Neuronal stem cell (in vitro differentiated cells): ENCODE measurements around the gene SLC39A11.

Experiments
- DNase-seq: peaks from one replicate; pipeline ENCODE4 v3.0.0-alpha.2; 2013; ENCODE audit warnings: low spot score
- H2AFZ ChIP-seq: one replicate; pipeline ENCODE4 v1.6.1; 2013; ENCODE audit warnings: mild to moderate bottlenecking, low read length, inconsistent platforms
- H2AK5ac ChIP-seq: 2 replicates; pipeline ENCODE4 v1.6.1; 2013; ENCODE audit warnings: low read depth, mild to moderate bottlenecking, inconsistent platforms, low read length, moderate library complexity, mixed read lengths
- H2BK120ac ChIP-seq: 2 replicates; pipeline ENCODE4 v1.6.1; 2013; ENCODE audit warnings: low read depth, mild to moderate bottlenecking, inconsistent platforms, low read length, moderate library complexity, mixed read lengths
- H2BK12ac ChIP-seq: one replicate; pipeline ENCODE4 v1.6.1; 2013; ENCODE audit warnings: low read length, inconsistent platforms
- H2BK15ac ChIP-seq: 2 replicates; pipeline ENCODE4 v1.6.1; 2013; ENCODE audit warnings: mild to moderate bottlenecking, low read length, inconsistent platforms, mixed read lengths
- H2BK5ac ChIP-seq: one replicate; pipeline ENCODE4 v1.6.1; 2013; ENCODE audit warnings: inconsistent platforms, mild to moderate bottlenecking, low read length, moderate library complexity
- H3K14ac ChIP-seq: one replicate; pipeline ENCODE4 v1.6.1; 2013; ENCODE audit warnings: low read length, inconsistent platforms
- H3K18ac ChIP-seq: 2 replicates; pipeline ENCODE4 v1.6.1; 2013; ENCODE audit warnings: low read length, inconsistent platforms
- H3K23ac ChIP-seq: 2 replicates; pipeline ENCODE4 v1.6.1; 2013; ENCODE audit warnings: low read depth, mild to moderate bottlenecking, mixed read lengths, low read length, inconsistent platforms; ENCODE audit not compliant: poor library complexity
- H3K27ac ChIP-seq: replicated peaks from 3 replicates; pipeline ENCODE4 v1.5.1; 2013; ENCODE audit warnings: low read length, inconsistent platforms
- H3K27me3 ChIP-seq, 3 experiments: 2 replicates each; pipeline ENCODE4 v1.6.1; 2013; ENCODE audit warnings: low read length in 3 of 3, mild to moderate bottlenecking in 2 of 3, inconsistent platforms in 1 of 3, low read depth in 1 of 3, mixed read lengths in 1 of 3, moderate library complexity in 1 of 3; ENCODE audit not compliant: control insufficient read depth in 3 of 3, insufficient read depth in 3 of 3
- H3K36me3 ChIP-seq, 2 donors: replicated peaks in 1 of 2; 2 replicates each; pipeline ENCODE4 v1.6.1; 2013; ENCODE audit warnings: low read length in 2 of 2; ENCODE audit not compliant: control insufficient read depth in 2 of 2, insufficient read depth in 2 of 2
- H3K4ac ChIP-seq: 2 replicates; pipeline ENCODE4 v1.6.1; 2013; ENCODE audit warnings: inconsistent platforms, mild to moderate bottlenecking, low read length, moderate library complexity
- H3K4me1 ChIP-seq, 2 donors: 1 replicate in 1 of 2; 2 replicates in 1 of 2; pipeline ENCODE4 v1.6.1; 2013; ENCODE audit warnings: low read length in 2 of 2, low read depth in 1 of 2; ENCODE audit not compliant: control insufficient read depth in 2 of 2, insufficient read depth in 1 of 2
- H3K4me2 ChIP-seq: one replicate; pipeline ENCODE4 v1.6.1; 2013; ENCODE audit warnings: mild to moderate bottlenecking, low read length, inconsistent platforms; ENCODE audit not compliant: insufficient read depth, poor library complexity, severe bottlenecking
- H3K4me3 ChIP-seq, 2 donors: 2 replicates each; pipeline ENCODE4 v1.5.1; 2013; ENCODE audit warnings: low read length in 2 of 2, mild to moderate bottlenecking in 2 of 2, inconsistent platforms in 1 of 2, moderate library complexity in 1 of 2
- H3K79me1 ChIP-seq: one replicate; pipeline ENCODE4 v1.6.1; 2013; ENCODE audit warnings: low read depth, mild to moderate bottlenecking, inconsistent platforms, low read length, moderate library complexity
- H3K9ac ChIP-seq: one replicate; pipeline ENCODE4 v1.6.1; 2013; ENCODE audit warnings: mild to moderate bottlenecking, low read depth, low read length, inconsistent platforms; ENCODE audit not compliant: poor library complexity
- H3K9me3 ChIP-seq, 2 donors: replicated peaks in 1 of 2; 2 replicates each; pipeline versions ENCODE3 to v1.6.1; 2013; ENCODE audit warnings: low read length in 2 of 2, mild to moderate bottlenecking in 2 of 2, inconsistent platforms in 1 of 2, low read depth in 1 of 2, mixed read lengths in 1 of 2, moderate library complexity in 1 of 2; ENCODE audit not compliant: control insufficient read depth in 2 of 2, insufficient read depth in 1 of 2
- H4K8ac ChIP-seq: one replicate; pipeline ENCODE4 v1.6.1; 2013; ENCODE audit warnings: low read depth, mild to moderate bottlenecking, inconsistent platforms, low read length, moderate library complexity
- H4K91ac ChIP-seq: one replicate; pipeline ENCODE4 v1.6.1; 2013; ENCODE audit warnings: low read length, low read depth, mild to moderate bottlenecking, inconsistent platforms; ENCODE audit not compliant: poor library complexity
- WGBS, 2 donors: extraction: QIAGEN DNeasy Blood & Tissue Kit; methylation state at CpG; one replicate each; pipeline ENCODE4 v1.1.7; 2013; ENCODE audit warnings: missing lambda C conversion rate in 2 of 2, mixed read lengths in 1 of 2; ENCODE audit not compliant: insufficient read length in 2 of 2, insufficient replicate concordance in 1 of 2; ENCODE audit errors: extremely low coverage in 2 of 2; 5-methylcytosine and 5-hydroxymethylcytosine counted together

SLC39A11 gene

DNA sequence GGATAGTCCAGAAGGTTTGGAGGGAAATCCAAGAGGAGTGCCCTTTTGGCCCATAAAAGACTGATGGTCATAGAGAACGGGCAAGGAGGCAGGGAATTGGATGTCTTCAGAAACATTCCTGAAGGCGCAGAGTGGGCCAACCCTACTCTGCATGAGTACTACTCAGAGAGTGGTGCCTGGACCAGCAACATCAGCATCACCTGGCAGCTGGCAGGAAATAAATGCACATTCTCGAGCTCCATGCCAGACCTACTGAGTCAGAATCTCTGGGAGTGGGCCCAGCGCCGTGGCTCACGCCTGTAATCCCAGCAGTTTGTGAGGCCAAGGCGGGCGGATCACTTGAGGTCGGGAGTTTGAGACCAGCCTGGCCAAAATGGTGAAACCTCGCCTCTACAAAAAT is 27.1 kb upstream of the SLC39A11 start:
- H3K27me3 ChIP-seq: peaks cover 0 to 4% (median 0%) of the 10 kb centered on the region in 3 experiments
- H3K4me1 ChIP-seq: peaks cover 0 to 2% of the 10 kb centered on the region in 2 donors
- H3K36me3 ChIP-seq: no peaks in the 10 kb centered on the region
- H3K27ac ChIP-seq: no peak overlapping the region
- no CpG with 5 or more reads among the region's 10 CpGs for WGBS, 2 donors
- no peak overlapping the region for H3K14ac ChIP-seq
- DNase-seq: no peak
- H3K9me3 ChIP-seq: no peaks in the 10 kb centered on the region
- no peak overlapping the region for H2BK15ac ChIP-seq
- no peak overlapping the region for H3K4ac ChIP-seq
- H3K18ac ChIP-seq: no peak overlapping the region
- H3K4me3 ChIP-seq: no peak overlapping the region
- no peak overlapping the region for H3K23ac ChIP-seq
- no peak overlapping the region for H2BK5ac ChIP-seq
- no peak overlapping the region for H3K4me2 ChIP-seq
- no peak overlapping the region for H2BK120ac ChIP-seq
- no peak overlapping the region for H2BK12ac ChIP-seq
- H4K91ac ChIP-seq: no peak overlapping the region
- no peak overlapping the region for H2AFZ ChIP-seq
- H3K9ac ChIP-seq: no peak overlapping the region
- no peak overlapping the region for H2AK5ac ChIP-seq
- H3K79me1 ChIP-seq: no peaks in the 10 kb centered on the region
- H4K8ac ChIP-seq: peak overlapping the region; percentile 83

- no peak overlapping the region for H3K27ac ChIP-seq
- no peak for DNase-seq
Measured at GRCh38 chr17:73118951-73119391, 26.5 kb upstream of the SLC39A11 start.

DNA sequence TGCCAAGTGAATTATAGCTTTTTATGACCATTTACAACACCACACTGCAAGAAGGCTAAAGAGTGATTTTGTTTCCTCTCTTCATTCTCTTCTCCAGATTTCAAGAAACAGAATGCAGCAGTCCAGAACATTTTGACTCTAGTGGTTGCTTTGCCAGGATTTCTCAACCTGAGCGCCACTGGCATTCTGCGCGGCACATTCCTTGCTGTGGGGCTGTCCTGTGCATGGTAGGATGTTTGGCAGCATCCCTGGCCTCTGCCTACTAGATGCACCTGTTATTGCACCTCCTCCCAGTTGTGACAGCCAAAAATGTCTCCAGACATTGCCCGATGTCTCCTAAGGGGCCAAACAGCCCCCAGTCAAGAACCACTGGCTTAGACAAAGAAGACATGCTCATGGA is 25.7 kb upstream of the SLC39A11 start:
- WGBS, 2 donors: no CpG with 5 or more reads among the region's 4 CpGs
- H3K27me3 ChIP-seq: peaks cover 0 to 9% (median 0%) of the 10 kb centered on the region in 3 experiments
- no peak for DNase-seq
- no peak overlapping the region for H3K27ac ChIP-seq
- H2BK120ac ChIP-seq: no peak overlapping the region
- no peak overlapping the region for H4K8ac ChIP-seq
- no peak overlapping the region for H4K91ac ChIP-seq
- no peaks in the 10 kb centered on the region for H3K79me1 ChIP-seq
- H3K4ac ChIP-seq: no peak overlapping the region
- H2BK5ac ChIP-seq: no peak overlapping the region
- no peak overlapping the region for H3K9ac ChIP-seq
- no peak overlapping the region for H2AK5ac ChIP-seq
- no peak overlapping the region for H2BK15ac ChIP-seq
- H3K23ac ChIP-seq: no peak overlapping the region
- peaks cover 0 to 2% of the 10 kb centered on the region in 2 donors for H3K4me1 ChIP-seq
- H3K4me3 ChIP-seq: no peak overlapping the region
- no peak overlapping the region for H2BK12ac ChIP-seq
- H3K14ac ChIP-seq: no peak overlapping the region
- H3K18ac ChIP-seq: no peak overlapping the region
- H3K9me3 ChIP-seq: no peaks in the 10 kb centered on the region
- H3K36me3 ChIP-seq: no peaks in the 10 kb centered on the region
- H3K4me2 ChIP-seq: no peak overlapping the region
- no peak overlapping the region for H2AFZ ChIP-seq

More at GRCh38 chr17:73118951-73119391, 26.5 kb upstream of the SLC39A11 start:
- Histone ChIP-seq H2BK12ac (no peak overlapping the region), H2AK5ac (no peak overlapping the region), H4K8ac (no peak overlapping the region), H3K27me3 (peaks cover 0 to 4% (median 0%) of the 10 kb centered on the region in 3 experiments), H3K4me2 (no peak overlapping the region), H3K4ac (no peak overlapping the region), H2BK15ac (no peak overlapping the region), H2AFZ (no peak overlapping the region), H3K79me1 (no peaks in the 10 kb centered on the region), H3K18ac (peak overlapping the region; percentile 25), H3K9ac (no peak overlapping the region), H3K14ac (no peak overlapping the region), H3K9me3 (no peaks in the 10 kb centered on the region), H3K4me1 (peaks cover 0 to 2% of the 10 kb centered on the region in 2 donors), H3K23ac (no peak overlapping the region), H2BK5ac (no peak overlapping the region), H4K91ac (no peak overlapping the region), H2BK120ac (no peak overlapping the region), H3K36me3 (no peaks in the 10 kb centered on the region), H3K4me3 (no peak overlapping the region)
- WGBS, 2 donors: no CpG with 5 or more reads among the region's 5 CpGs

DNA sequence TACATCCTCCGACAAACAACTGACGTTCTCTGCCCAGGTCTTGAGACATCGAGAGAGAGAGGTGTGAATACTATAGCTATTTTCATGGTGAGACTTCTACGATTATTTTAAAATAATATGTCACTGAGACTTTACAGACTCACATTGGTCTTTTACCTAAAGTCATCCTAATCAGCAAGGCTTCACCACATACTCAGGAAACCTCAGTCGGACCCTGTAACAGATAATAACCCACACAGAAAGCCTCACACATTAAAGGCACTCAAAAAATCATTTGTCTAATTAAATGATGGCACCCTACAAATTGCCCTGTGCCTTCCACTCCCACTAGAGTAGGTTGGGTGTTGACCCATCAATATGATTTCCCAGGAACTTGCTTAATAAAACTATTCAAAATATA is 19.8 kb upstream of the SLC39A11 start:
- H3K4me1 ChIP-seq: peaks cover 0 to 2% of the 10 kb centered on the region in 2 donors
- WGBS, 2 donors: no CpG with 5 or more reads among the region's 5 CpGs
- H2BK15ac ChIP-seq: no peak overlapping the region
- no peak overlapping the region for H3K4ac ChIP-seq
- no peak overlapping the region for H3K9ac ChIP-seq
- H3K79me1 ChIP-seq: no peaks in the 10 kb centered on the region
- H3K36me3 ChIP-seq: no peaks in the 10 kb centered on the region
- H2BK120ac ChIP-seq: no peak overlapping the region
- H2AK5ac ChIP-seq: no peak overlapping the region
- H2BK5ac ChIP-seq: no peak overlapping the region
- H3K4me3 ChIP-seq: no peak overlapping the region
- DNase-seq: no peak
- H3K23ac ChIP-seq: no peak overlapping the region
- H3K4me2 ChIP-seq: no peak overlapping the region
- no peak overlapping the region for H4K8ac ChIP-seq
- no peaks in the 10 kb centered on the region for H3K9me3 ChIP-seq
- H3K14ac ChIP-seq: no peak overlapping the region
- no peak overlapping the region for H2AFZ ChIP-seq
- H3K27me3 ChIP-seq: peaks cover 0 to 9% (median 0%) of the 10 kb centered on the region in 3 experiments
- H2BK12ac ChIP-seq: no peak overlapping the region
- no peak overlapping the region for H3K27ac ChIP-seq
- H3K18ac ChIP-seq: no peak overlapping the region
- H4K91ac ChIP-seq: no peak overlapping the region
